ENCODE data around the gene PARD6B. TPM values are rescaled to one million over a fixed set of nuclear protein-coding genes. Genes with fewer than 3 reads are reported as not detected.
"Not testable (repeated sequence)": the region's sequence is repeated elsewhere in the genome, so short reads cannot be mapped to it uniquely, and the experiment has no call there.

PARD6B gene
- total RNA-seq, 3 donors from 2014 or later = 16.8 to 35.1 (median 29.2) TPM

- ATAC-seq = no peak
- intact Hi-C loops (cut with DNase I, micrococcal nuclease) = no loop called here
- TF ChIP-seq CTCF (IDR thresholded peaks at IDR 0.05) = no peak
- Histone ChIP-seq H3K4me3 (no peak overlapping the region), H3K36me3 (ENCODE audit: low read depth) (no peaks in the 10 kb centered on the region), H3K9me3 (no peaks in the 10 kb centered on the region), H3K4me1 (ENCODE audit: low read depth) (no peaks in the 10 kb centered on the region)
- DNase-seq = no peak
Measured at GRCh38 chr20:50701041-50701963, 30.1 kb upstream of the PARD6B start.

GRCh38 chr20:50703651-50704438 is 27.5 kb upstream of the PARD6B start:
- H3K9me3 ChIP-seq; intact Hi-C loops (cut with DNase I, micrococcal nuclease); H3K4me3 ChIP-seq; H3K36me3 ChIP-seq (ENCODE audit: low read depth); DNase-seq; H3K4me1 ChIP-seq (ENCODE audit: low read depth); ATAC-seq: not testable (repeated sequence)

GRCh38 chr20:50704514-50704913 is 26.9 kb upstream of the PARD6B start:
- no peaks in the 10 kb centered on the region for H3K4me1 ChIP-seq (ENCODE audit: low read depth)
- no peaks in the 10 kb centered on the region for H3K36me3 ChIP-seq (ENCODE audit: low read depth)
- DNase-seq (no peak), ATAC-seq (no peak)
- H3K9me3 ChIP-seq = no peaks in the 10 kb centered on the region
- no peak for TF ChIP-seq CTCF (IDR thresholded peaks at IDR 0.05)
- H3K4me3 ChIP-seq = no peak overlapping the region
- intact Hi-C loops (cut with DNase I, micrococcal nuclease) = no loop called here

- H3K4me1 ChIP-seq (ENCODE audit: low read depth) = no peaks in the 10 kb centered on the region
- no peaks in the 10 kb centered on the region for H3K36me3 ChIP-seq (ENCODE audit: low read depth)
- H3K9me3 ChIP-seq = no peaks in the 10 kb centered on the region
- ATAC-seq (no peak), DNase-seq (no peak)
- TF ChIP-seq CTCF (IDR thresholded peaks at IDR 0.05) = no peak
- no peak overlapping the region for H3K4me3 ChIP-seq
- intact Hi-C loops (cut with DNase I, micrococcal nuclease) = no loop called here
Measured at GRCh38 chr20:50704971-50705370, 26.4 kb upstream of the PARD6B start.

- H3K36me3 ChIP-seq (ENCODE audit: low read depth) = no peaks in the 10 kb centered on the region
- no peak overlapping the region for H3K4me3 ChIP-seq
- peaks cover 3% of the 10 kb centered on the region for H3K4me1 ChIP-seq (ENCODE audit: low read depth)
- no peak for TF ChIP-seq CTCF (IDR thresholded peaks at IDR 0.05)
- intact Hi-C loops (cut with DNase I, micrococcal nuclease) = no loop called here
- H3K9me3 ChIP-seq = no peaks in the 10 kb centered on the region
- ATAC-seq (no peak), DNase-seq (no peak)
Measured at GRCh38 chr20:50708845-50709635, 22.3 kb upstream of the PARD6B start.
